Astrocyte (in vitro differentiated cells and primary cell): ENCODE results near the gene CA10.

Experiments
- CTCF ChIP-seq: IDR thresholded peaks from 2 replicates; pipeline ENCODE4 v1.5.1; 2011; ENCODE audit warnings: low read depth, mild to moderate bottlenecking, inconsistent platforms, low read length, moderate library complexity; ENCODE audit not compliant: insufficient read depth
- EZH2 ChIP-seq: IDR thresholded peaks from 2 replicates; pipeline ENCODE4 v1.6.1; 2012; ENCODE audit warnings: mild to moderate bottlenecking, low read length, inconsistent platforms; ENCODE audit not compliant: insufficient read depth

GRCh38 chr17:51907041-51907440 lies 251.5 kb downstream of the CA10 start:
- TF ChIP-seq CTCF = no peak
- no peak for TF ChIP-seq EZH2
